Keratinocyte (primary cell): ENCODE measurements around the gene PARD3. TPM values are rescaled to one million over a fixed set of nuclear protein-coding genes. Genes with fewer than 3 reads are reported as not detected.

Source experiments
- DNase-seq: peaks from one replicate; pipeline ENCODE4 v3.0.0-alpha.2; 2011; ENCODE audit warnings: low read depth, missing footprints, low spot score
- FAIRE-seq: peaks from 2 replicates; lab custom pipeline; 2011; peaks lifted over from hg19 to GRCh38; lab: Jason Lieb, UNC
- H2AFZ ChIP-seq: 2 replicates; pipeline ENCODE4 v1.6.0; 2012; ENCODE audit warnings: low read length, control low read depth, inconsistent platforms; ENCODE audit not compliant: control insufficient read depth
- H3K27ac ChIP-seq: 2 replicates; pipeline ENCODE4 v1.5.1; 2011; ENCODE audit warnings: low read length; ENCODE audit not compliant: control insufficient read depth, insufficient read depth
- H3K27me3 ChIP-seq: 3 replicates; pipeline ENCODE4 v1.6.0; 2011; ENCODE audit warnings: low read length; ENCODE audit not compliant: control insufficient read depth, insufficient read depth; ENCODE audit errors: extremely low read depth
- H3K36me3 ChIP-seq, 2 experiments: 2 replicates in 1 of 2; 3 replicates in 1 of 2; pipeline ENCODE4 v1.5.1; 2011; ENCODE audit warnings: low read length in 2 of 2, mild to moderate bottlenecking in 1 of 2; ENCODE audit not compliant: control insufficient read depth in 2 of 2, insufficient read depth in 2 of 2; ENCODE audit errors: extremely low read depth in 1 of 2
- H3K4me1 ChIP-seq: 3 replicates; pipeline ENCODE4 v1.5.1; 2011; ENCODE audit warnings: low read length; ENCODE audit not compliant: control insufficient read depth, insufficient read depth; ENCODE audit errors: extremely low read depth
- H3K4me2 ChIP-seq: 3 replicates; pipeline ENCODE4 v1.6.0; 2011; ENCODE audit warnings: low read depth, low read length; ENCODE audit not compliant: control insufficient read depth, insufficient read depth; ENCODE audit errors: extremely low read depth
- H3K4me3 ChIP-seq, 3 experiments: fragments of 200-600 bp in 1 of 3; sonication (generic) in 1 of 3; 2 replicates in 2 of 3; 3 replicates in 1 of 3; pipeline ENCODE4 v1.5.1; 2011 to 2016; ENCODE audit warnings: low read length in 3 of 3, mild to moderate bottlenecking in 3 of 3, control low read depth in 2 of 3, inconsistent platforms in 1 of 3, low read depth in 1 of 3, mixed read lengths in 1 of 3, mixed run types in 1 of 3, moderate library complexity in 1 of 3; ENCODE audit not compliant: control insufficient read depth in 2 of 3, insufficient read depth in 2 of 3; ENCODE audit errors: extremely low read depth in 1 of 3
- H3K79me2 ChIP-seq: 2 replicates; pipeline ENCODE4 v1.6.0; 2012; ENCODE audit warnings: low read length; ENCODE audit not compliant: control insufficient read depth, insufficient read depth
- H3K9ac ChIP-seq: 3 replicates; pipeline ENCODE4 v1.6.0; 2011; ENCODE audit warnings: low read length; ENCODE audit not compliant: control insufficient read depth, insufficient read depth; ENCODE audit errors: extremely low read depth
- H3K9me1 ChIP-seq: 3 replicates; pipeline ENCODE4 v1.6.0; 2011; ENCODE audit warnings: low read length; ENCODE audit not compliant: control insufficient read depth, insufficient read depth; ENCODE audit errors: extremely low read depth
- H3K9me3 ChIP-seq: 2 replicates; pipeline ENCODE4 v1.5.1; 2012; ENCODE audit warnings: low read depth, low read length; ENCODE audit not compliant: control insufficient read depth
- H4K20me1 ChIP-seq: 3 replicates; pipeline ENCODE4 v1.6.0; 2011; ENCODE audit warnings: low read length; ENCODE audit not compliant: control insufficient read depth, insufficient read depth; ENCODE audit errors: extremely low read depth
- CTCF ChIP-seq, 3 experiments: IDR thresholded peaks in 1 of 3; conservative IDR thresholded peaks in 1 of 3; optimal IDR thresholded peaks in 1 of 3; 2 replicates in 2 of 3; 3 replicates in 1 of 3; pipeline versions ENCODE3 to v1.5.1; 2011; ENCODE audit warnings: low read length in 3 of 3, mild to moderate bottlenecking in 3 of 3, moderate library complexity in 2 of 3, control low read depth in 1 of 3, inconsistent platforms in 1 of 3; ENCODE audit not compliant: insufficient read depth in 2 of 3; ENCODE audit errors: extremely low read depth in 1 of 3
- EZH2 ChIP-seq: IDR thresholded peaks from one replicate; pipeline ENCODE4 v1.6.1; 2012; ENCODE audit warnings: inconsistent platforms, mild to moderate bottlenecking, low read length, moderate library complexity
- dilution Hi-C: fragments of 300-500 bp; cut with MboI; formaldehyde crosslinking; loops from one replicate; pipeline ENCODE4 v1.7.0; 2020; ENCODE audit warnings: low sequenced_read_pairs; ENCODE audit not compliant: extremely low pct_ligation_motif_present
- polyA plus RNA-seq, 5 experiments: library from polyadenylated mRNA; depleted of rRNA in 3 of 5; stranded (reverse) in 3 of 5; stranded (forward) in 1 of 5; unstranded in 1 of 5; fragments of >200 nt; gene quantifications; 1 replicate in 1 of 5; 2 replicates in 3 of 5; 3 replicates in 1 of 5; pipeline versions ENCODE4 v1.2.1 to v1.2.3, GENCODE V29; 2011 to 2012; ENCODE audit warnings: missing spikeins in 2 of 5, low read depth in 1 of 5, low replicate concordance in 1 of 5

The PARD3 gene
- polyA plus RNA-seq, 1 donor (not counting 4 experiments of a cell fraction or from before 2014, with no cell fraction given) = 46.4 TPM

DNA sequence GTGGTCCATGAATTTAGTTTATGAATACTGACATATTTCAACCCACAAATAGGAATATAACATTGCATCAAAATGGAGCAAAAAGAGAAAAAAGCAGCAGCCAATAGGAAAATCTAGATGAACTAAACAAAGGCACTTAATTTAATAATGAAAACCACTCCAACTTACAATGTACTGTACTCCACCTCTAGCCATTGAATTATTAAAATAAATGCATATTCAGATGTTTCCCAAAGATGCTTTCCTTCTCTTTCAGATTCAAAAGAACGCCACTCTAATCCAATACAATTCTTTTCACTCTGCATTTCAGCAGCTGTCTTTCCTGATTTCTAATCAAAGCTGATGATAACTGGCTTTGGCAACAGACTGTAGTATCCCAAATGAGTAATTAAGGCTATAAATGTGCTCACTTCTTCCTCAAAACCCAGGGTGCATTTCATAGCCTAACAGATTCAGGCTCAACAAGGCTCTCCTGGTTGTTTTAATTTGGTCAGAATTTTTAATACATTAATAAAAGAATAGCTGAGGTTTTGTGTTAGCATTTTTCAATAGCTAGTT is 577.1 kb downstream of the PARD3 start:
- DNase-seq (no peak), FAIRE-seq (no peak)
- H3K4me1 ChIP-seq = no peaks in the 10 kb centered on the region
- no peaks in the 10 kb centered on the region for H3K36me3 ChIP-seq
- H3K9ac ChIP-seq = no peak overlapping the region
- no peaks in the 10 kb centered on the region for H4K20me1 ChIP-seq
- no peaks in the 10 kb centered on the region for H3K79me2 ChIP-seq
- no peak overlapping the region for H3K4me2 ChIP-seq
- dilution Hi-C loops = no loop called here
- no peak overlapping the region for H3K27ac ChIP-seq
- H3K9me3 ChIP-seq = no peaks in the 10 kb centered on the region
- no peak overlapping the region for H2AFZ ChIP-seq
- H3K4me3 ChIP-seq = no peak overlapping the region
- H3K27me3 ChIP-seq = no peaks in the 10 kb centered on the region
- H3K9me1 ChIP-seq = no peaks in the 10 kb centered on the region
- TF ChIP-seq EZH2 = no peak
- no peak for TF ChIP-seq CTCF (optimal IDR thresholded peaks at IDR 0.05 in 1 of 3, IDR thresholded peaks at IDR 0.05 in 1 of 3, conservative IDR thresholded peaks at IDR 0.05 in 1 of 3; ENCODE audit: extremely low read depth in 1 of 3, insufficient read depth in 2 of 3, low read length in 3 of 3)

DNA sequence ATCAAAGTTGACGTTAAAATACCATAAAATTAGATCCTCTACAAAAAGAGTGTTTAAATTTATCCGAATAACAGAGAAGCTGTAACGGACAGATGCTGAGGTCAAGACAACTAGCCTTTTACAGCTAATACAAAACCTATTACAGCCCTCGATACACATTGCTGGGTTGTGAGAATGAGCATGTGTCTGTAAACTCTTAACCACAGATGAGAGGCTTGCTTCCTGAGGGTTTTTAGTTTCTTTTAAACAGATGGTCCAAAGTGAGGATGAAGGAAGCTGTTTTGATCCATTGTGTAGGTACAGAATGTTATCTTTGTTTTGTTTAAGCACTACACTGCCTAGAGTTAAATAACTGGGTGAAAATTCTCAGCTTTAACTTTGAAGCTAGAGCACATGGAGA is 578.2 kb downstream of the PARD3 start:
- Histone ChIP-seq H3K4me2 (no peak overlapping the region), H3K36me3 (no peaks in the 10 kb centered on the region), H3K9ac (no peak overlapping the region), H3K9me3 (no peaks in the 10 kb centered on the region), H4K20me1 (no peaks in the 10 kb centered on the region), H3K4me1 (no peaks in the 10 kb centered on the region), H3K27me3 (no peaks in the 10 kb centered on the region), H2AFZ (no peak overlapping the region), H3K4me3 (no peak overlapping the region), H3K9me1 (no peaks in the 10 kb centered on the region), H3K27ac (no peak overlapping the region), H3K79me2 (no peaks in the 10 kb centered on the region)
- dilution Hi-C loops = no loop called here
- no peak for DNase-seq
- TF ChIP-seq CTCF (optimal IDR thresholded peaks at IDR 0.05 in 1 of 3, IDR thresholded peaks at IDR 0.05 in 1 of 3, conservative IDR thresholded peaks at IDR 0.05 in 1 of 3; ENCODE audit: extremely low read depth in 1 of 3, insufficient read depth in 2 of 3, low read length in 3 of 3) (no peak), EZH2 (no peak)
- no peak for FAIRE-seq
